Stimulated activated naive CD8-positive, alpha-beta T cell treated with anti-CD3 and anti-CD28 coated beads, Interleukin-15, amount 100 ng/mL, for 72 hours (primary cell): ENCODE results near the gene TMPRSS13.

ENCODE experiments used
- ATAC-seq: fragments of 150-1000 bp; cut with Tn5 transposase; 2 replicates; pipeline ENCODE4 v1.10.0; 2021; ENCODE audit warnings: mild to moderate bottlenecking, moderate library complexity
- DNase-seq, 2 donors: peaks; one replicate each; pipeline ENCODE4 v3.0.0; 2021 to 2022
- H3K27ac Mint-ChIP-seq, 2 donors: one replicate each; pipeline ENCODE4 v1.8.0; 2022; ENCODE audit warnings: mild to moderate bottlenecking in 2 of 2, mixed read lengths in 2 of 2, moderate library complexity in 2 of 2
- H3K27me3 Mint-ChIP-seq: one replicate; pipeline ENCODE4 v1.8.0; 2022; ENCODE audit warnings: mixed read lengths
- H3K4me1 Mint-ChIP-seq: one replicate; pipeline ENCODE4 v1.8.0; 2022; ENCODE audit warnings: mild to moderate bottlenecking, mixed read lengths
- H3K4me3 Mint-ChIP-seq, 2 donors: one replicate each; pipeline ENCODE4 v1.8.0; 2022; ENCODE audit warnings: mild to moderate bottlenecking in 2 of 2, mixed read lengths in 2 of 2, moderate library complexity in 1 of 2
- H3K9me3 Mint-ChIP-seq, 2 donors: one replicate each; pipeline ENCODE4 v1.8.0; 2022; ENCODE audit warnings: mixed read lengths in 2 of 2

The TMPRSS13 gene

GRCh38 chr11:117857734-117858414, 71.3 kb downstream of the TMPRSS13 start:
- peaks cover 2% of the 10 kb centered on the region in 2 donors for H3K9me3 Mint-ChIP-seq
- no peak for ATAC-seq

GRCh38 chr11:117855912-117856651, 73.1 kb downstream of the TMPRSS13 start:
- ATAC-seq (no peak), DNase-seq (no peak)
- Mint-ChIP-seq H3K4me1 (peaks cover 6% of the 10 kb centered on the region), H3K27ac (peak overlapping the region in 1 of 2 donors; percentile 76), H3K27me3 (no peaks in the 10 kb centered on the region), H3K4me3 (no peak overlapping the region), H3K9me3 (peaks cover 9 to 10% of the 10 kb centered on the region in 2 donors)

More at GRCh38 chr11:117857734-117858414, 71.3 kb downstream of the TMPRSS13 start:
- peaks cover 8% of the 10 kb centered on the region for H3K4me1 Mint-ChIP-seq
- no peak overlapping the region for H3K4me3 Mint-ChIP-seq
- H3K27ac Mint-ChIP-seq, result no peak overlapping the region
- DNase-seq, result no peak
- no peaks in the 10 kb centered on the region for H3K27me3 Mint-ChIP-seq

DNA sequence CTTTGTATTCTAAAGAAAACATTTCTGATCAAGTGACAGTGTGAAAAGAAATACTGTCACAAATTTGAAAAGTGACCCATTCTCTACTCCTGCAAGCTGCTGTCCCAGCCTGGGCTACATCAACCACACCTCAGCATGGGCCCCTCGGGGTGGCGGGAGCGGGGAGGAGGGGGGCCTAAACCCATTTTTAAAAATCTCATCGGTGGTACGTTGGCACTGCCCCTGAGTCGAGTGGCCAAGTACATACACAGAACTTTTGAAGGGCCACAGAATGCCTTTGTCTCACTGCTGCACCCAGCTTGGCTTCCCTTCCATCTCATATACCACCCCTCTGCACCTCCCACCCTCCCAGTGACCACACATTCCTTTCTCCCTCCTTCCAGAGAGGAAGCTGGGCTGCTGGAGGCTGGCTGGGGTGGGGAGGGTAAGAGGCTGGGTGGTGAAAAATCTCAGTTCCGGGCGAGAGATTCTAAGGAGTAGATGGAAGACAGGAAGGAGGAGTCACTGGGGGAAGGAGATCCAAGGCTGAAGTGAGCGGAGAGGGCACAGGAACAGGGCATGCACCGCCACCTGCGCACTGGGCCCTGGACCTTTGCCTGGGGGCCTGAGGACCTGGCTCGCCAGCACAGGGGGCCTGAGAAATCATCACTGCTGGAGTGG, 73.9 kb downstream of the TMPRSS13 start:
- H3K9me3 Mint-ChIP-seq, result peaks cover 9 to 10% of the 10 kb centered on the region in 2 donors
- no peak overlapping the region for H3K4me3 Mint-ChIP-seq
- no peak overlapping the region for H3K27ac Mint-ChIP-seq
- no peak for ATAC-seq
- DNase-seq, result no peak
- H3K27me3 Mint-ChIP-seq, result no peaks in the 10 kb centered on the region
- peaks cover 8% of the 10 kb centered on the region for H3K4me1 Mint-ChIP-seq

DNA sequence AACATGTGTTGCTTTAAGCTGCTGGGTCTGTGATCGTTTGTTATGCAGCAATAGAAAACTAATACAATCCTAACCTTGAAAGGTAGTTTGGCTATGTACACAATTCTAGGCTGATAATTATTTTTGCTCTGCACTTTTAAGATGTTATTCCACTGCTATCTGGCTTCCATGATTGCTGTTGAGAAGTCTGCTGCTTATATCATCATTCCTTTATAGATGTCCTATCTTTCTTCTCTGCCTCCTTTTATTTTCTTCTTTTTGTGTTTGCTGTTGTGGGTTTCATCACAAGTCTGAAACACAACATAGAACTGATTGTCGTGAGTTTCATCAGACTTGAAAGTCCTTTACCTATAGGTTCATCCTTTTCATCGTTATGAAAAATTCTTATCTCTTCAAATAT, 76.9 kb downstream of the TMPRSS13 start:
- H3K4me3 Mint-ChIP-seq, result no peak overlapping the region
- no peak overlapping the region for H3K27ac Mint-ChIP-seq
- H3K9me3 Mint-ChIP-seq, result peaks cover 9 to 10% of the 10 kb centered on the region in 2 donors
- ATAC-seq (no peak), DNase-seq (no peak)
- H3K4me1 Mint-ChIP-seq, result peaks cover 15% of the 10 kb centered on the region
- no peaks in the 10 kb centered on the region for H3K27me3 Mint-ChIP-seq

- Mint-ChIP-seq H3K4me1 (peaks cover 15% of the 10 kb centered on the region), H3K27ac (no peak overlapping the region), H3K27me3 (no peaks in the 10 kb centered on the region), H3K4me3 (no peak overlapping the region), H3K9me3 (peaks cover 9 to 10% of the 10 kb centered on the region in 2 donors)
- DNase-seq (no peak), ATAC-seq (no peak)
Measured at GRCh38 chr11:117851852-117852251, 77.3 kb downstream of the TMPRSS13 start.

DNA sequence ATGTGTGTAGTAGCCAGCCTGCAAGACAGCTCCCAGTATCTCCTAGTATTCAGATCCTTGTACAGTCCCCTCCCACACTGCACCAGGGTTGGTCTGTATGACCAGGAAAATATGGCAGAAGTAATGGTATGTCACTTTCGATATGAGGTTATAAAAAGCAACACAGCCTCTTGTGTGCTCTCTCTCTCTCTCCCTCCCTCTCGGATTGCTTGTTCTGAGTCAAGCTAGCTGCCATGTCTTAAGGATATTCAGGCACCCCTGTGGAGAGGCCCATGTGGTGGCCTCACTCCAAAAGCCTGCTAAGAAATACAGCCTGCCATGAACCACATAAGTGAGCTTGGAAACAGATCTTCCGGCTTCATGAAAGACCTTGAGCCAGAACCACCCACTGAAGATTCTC, 78.1 kb downstream of the TMPRSS13 start:
- ATAC-seq (no peak), DNase-seq (no peak)
- H3K4me1 Mint-ChIP-seq, result peaks cover 15% of the 10 kb centered on the region
- H3K27me3 Mint-ChIP-seq, result no peaks in the 10 kb centered on the region
- H3K4me3 Mint-ChIP-seq, result no peak overlapping the region
- H3K9me3 Mint-ChIP-seq, result peaks cover 9 to 10% of the 10 kb centered on the region in 2 donors
- no peak overlapping the region for H3K27ac Mint-ChIP-seq
